Hindlimb muscle (tissue), 1 donor: ENCODE data around the gene AFAP1L2. TPM values are rescaled to one million over a fixed set of nuclear protein-coding genes. Genes with fewer than 3 reads are reported as not detected.
A peak's percentile ranks its signal among the peaks of the same experiment; 100 is the strongest.
"Not testable (repeated sequence)": the region's sequence is repeated elsewhere in the genome, so short reads cannot be mapped to it uniquely, and the experiment has no call there.

ENCODE experiments used
- DNase-seq: peaks from one replicate; pipeline ENCODE4 v3.0.0-alpha.2; 2013
- polyA plus RNA-seq: library from polyadenylated mRNA; unstranded; fragments of 120-200 nt; gene quantifications from one replicate; pipeline ENCODE4 v1.2.1, GENCODE V29; 2013; ENCODE audit not compliant: insufficient read length

Gene AFAP1L2
- polyA plus RNA-seq, 1 donor: 40.2 TPM

- DNase-seq: no peak
Observed at GRCh38 chr10:114359041-114359952, 45.0 kb downstream of the AFAP1L2 start.

GRCh38 chr10:114357515-114357996 lies 46.7 kb downstream of the AFAP1L2 start:
- DNase-seq: no peak

DNA sequence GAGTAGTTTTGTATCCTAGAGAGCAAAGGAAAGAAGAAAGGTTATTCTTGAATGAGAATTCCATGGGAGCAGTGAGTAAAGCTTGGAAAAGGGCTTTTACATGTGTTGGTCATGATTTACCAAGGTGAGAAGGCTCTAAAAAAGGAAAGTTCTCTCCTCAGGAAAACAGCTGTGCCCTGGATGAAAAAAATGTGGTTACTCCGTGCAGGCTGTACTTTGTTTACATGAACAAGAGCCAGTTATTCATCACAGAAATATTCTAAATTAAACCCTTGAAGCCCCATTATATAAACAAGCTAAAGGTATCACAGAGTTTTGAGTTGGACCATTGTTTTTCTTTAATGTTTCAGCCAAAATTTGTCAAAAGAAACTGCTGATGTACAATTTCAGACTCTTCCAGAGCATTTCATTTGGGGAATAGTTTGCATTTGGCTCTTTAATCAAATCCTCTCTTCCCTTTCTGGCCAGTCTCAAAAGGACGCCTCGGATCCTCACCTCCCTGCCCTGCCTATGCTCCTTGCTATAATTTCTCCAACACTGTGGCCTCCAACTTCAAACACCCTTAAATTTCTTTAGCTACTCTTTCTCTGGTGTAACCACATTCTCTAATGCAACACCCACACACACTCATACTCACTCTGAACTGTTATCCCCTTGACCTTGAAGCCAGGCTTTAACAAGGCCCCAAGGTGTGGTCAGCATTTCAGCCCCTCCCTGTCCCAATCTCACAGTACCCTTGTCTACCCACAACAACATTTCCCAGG lies 47.4 kb downstream of the AFAP1L2 start:
- DNase-seq: no peak

DNA sequence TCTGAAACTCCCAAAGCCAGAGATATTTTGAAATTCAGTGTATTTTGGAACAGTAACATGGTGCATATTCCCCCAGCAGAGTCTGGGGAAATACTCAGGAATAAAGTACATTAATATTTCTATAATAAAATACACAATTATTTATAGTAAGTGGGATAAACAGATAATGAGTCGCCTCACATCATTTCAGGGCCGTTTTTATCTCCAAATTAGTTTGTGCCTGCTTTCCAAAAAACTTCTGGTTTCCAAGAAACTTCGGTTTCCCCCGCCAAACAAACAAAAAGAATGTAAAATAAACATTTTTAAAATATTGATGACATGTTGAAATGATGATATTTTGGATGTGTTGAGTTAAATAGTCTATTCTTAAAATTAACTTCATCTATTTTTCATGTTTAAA lies 48.2 kb downstream of the AFAP1L2 start:
- no peak for DNase-seq

DNA sequence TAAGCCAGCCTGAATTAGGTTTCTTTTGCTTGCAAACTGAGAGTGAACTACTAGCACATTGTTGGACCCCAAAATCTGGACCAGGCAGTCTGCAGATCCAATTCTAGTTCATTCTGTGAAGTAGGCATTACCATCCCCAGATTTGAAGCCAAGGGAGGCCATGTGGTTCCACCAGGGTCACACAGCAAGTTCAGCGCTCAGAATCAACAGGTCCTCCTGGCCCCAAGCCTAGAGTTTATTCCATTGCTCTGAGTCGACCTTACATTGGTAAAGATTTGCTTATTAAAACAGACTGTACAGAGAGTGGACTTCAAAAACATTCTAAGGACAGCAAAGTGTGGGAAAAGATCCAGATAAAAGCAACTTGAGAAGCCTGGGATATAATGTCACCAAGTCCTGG lies 50.9 kb downstream of the AFAP1L2 start:
- DNase-seq: no peak

DNA sequence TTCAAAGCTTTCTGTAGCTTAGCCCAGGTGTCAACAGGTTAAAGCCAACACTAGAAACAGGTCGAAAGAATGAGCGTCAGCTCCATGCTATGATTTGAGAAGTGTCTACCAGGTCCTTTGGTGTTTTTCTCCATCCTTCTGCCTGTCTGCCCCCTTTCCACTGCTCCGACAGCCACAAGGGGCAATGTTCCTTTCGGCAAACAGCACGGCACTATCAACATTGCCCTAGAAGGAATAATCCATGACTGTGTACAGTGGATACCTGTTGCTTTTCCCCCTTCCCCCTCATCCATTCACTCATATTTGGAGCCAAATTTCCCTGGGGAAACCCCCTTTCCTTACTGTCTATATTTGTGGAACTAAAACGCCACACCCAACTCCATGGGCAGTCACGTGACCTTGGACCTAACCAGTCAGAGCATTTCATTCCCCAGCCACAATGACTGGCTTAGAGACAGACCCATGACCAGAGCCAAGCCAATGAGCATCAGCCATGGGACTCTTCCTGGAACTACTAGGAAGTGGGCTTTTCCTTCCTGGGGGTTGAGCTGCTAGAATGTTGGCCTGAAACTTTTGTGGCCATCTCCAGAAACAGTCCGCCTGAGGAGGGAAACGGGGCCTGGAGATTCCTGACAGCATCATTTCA lies 51.5 kb downstream of the AFAP1L2 start:
- no peak for DNase-seq

- no peak for DNase-seq
Observed at GRCh38 chr10:114350751-114351150, 53.6 kb downstream of the AFAP1L2 start.

- DNase-seq: peak; percentile 76
Observed at GRCh38 chr10:114349522-114350215, 54.6 kb downstream of the AFAP1L2 start.

DNA sequence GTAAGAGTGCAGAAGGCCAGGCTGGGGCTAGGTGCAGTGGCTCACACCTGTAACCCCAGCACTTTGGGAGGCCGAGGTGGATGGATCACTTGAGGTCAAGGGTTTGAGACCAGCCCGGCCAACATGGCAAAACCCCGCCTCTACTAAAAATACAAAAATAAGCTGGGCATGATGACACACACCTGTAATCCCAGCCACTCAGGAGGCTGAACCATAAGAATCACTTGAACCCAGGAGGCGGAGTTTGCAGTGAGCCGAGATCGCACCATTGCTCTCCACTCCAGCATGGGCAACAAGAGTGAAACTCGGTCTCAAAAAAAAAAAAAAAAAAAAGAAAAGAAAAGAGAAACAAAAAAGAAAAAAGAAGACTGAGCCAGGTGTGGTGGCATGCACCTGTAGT lies 55.2 kb downstream of the AFAP1L2 start:
- not testable (repeated sequence) for DNase-seq

DNA sequence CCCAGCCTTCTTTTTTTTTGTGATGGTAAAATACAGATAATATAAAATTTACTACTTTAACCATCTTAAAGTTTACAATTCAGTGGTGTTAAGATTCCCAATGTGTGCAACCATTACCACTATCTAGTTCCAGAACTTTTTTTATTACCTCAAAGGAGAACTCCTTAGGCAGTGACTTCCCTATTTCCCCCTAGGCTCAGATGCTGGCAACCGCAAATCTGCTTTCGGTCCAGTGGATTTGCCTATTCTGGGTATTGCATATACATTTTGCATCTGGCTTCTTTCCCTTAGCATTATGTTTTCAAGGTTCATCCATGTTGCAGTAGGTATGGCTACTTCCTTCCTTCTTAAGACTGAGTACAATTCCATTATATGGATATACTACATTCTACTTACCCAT lies 56.5 kb downstream of the AFAP1L2 start:
- DNase-seq: no peak

- no peak for DNase-seq
Observed at GRCh38 chr10:114347241-114347640, 57.1 kb downstream of the AFAP1L2 start.

GRCh38 chr10:114346176-114347031 lies 57.9 kb downstream of the AFAP1L2 start:
- no peak for DNase-seq

- no peak for DNase-seq
Observed at GRCh38 chr10:114345701-114346100, 58.6 kb downstream of the AFAP1L2 start.

DNA sequence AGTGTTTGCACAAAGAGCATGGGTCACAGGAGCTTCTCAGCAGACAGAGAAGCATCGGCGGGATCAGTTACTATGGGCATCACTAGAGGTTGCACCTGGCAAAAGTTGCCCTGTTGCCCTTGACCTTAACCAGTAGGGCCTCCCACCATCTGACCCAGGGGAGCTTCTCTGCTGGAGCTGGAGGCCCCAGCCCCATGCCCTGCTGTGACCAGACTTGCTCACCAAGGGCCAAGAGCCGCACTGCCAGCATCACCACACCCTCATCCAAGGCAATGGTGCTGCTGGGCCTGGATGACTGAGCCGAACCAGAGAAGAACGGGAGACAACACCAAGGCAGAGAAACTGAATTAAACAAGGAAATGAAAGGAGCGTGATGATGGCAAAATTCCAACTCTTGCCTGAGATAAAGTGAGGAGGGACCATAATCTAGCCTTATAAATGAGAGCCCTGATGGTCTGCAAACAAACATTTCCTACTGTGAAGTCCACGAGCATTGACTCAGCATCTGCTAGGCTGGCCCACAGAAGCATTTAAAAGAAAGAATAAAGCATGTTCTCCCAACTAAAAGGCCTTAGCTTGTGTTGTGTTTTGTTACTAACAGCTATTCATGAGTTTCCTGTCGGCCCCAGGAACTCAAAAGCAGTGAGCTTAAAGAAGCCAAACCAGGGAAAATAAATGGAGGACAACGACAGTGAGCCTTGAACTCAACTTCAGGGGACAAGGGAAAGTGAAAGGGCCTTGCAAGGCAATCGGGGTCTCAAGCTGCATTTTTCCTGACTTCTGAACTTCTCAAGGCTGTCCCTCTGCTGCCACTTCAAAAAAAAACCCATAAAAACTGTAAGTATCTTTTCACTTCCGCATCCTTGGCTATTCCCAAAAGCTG lies 60.4 kb downstream of the AFAP1L2 start:
- no peak for DNase-seq

DNA sequence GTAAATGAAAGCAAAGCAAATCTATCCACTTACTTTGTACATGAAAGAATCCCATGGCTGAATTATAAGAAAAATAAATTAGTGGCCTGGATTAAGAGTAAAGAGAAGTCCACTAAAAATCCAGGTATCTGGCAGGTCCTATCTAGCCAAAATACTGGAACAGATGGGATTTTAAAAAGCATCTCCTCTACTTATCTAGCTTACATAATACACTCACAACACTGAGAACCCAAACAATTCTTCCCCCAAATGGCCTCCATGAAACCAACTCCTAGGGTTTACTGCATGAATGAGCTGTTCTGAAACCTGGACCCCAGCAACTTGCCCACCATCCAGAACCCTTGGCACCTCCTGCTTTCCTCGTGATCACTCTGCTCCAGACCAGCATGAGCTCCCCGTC lies 61.3 kb downstream of the AFAP1L2 start:
- DNase-seq: no peak

DNA sequence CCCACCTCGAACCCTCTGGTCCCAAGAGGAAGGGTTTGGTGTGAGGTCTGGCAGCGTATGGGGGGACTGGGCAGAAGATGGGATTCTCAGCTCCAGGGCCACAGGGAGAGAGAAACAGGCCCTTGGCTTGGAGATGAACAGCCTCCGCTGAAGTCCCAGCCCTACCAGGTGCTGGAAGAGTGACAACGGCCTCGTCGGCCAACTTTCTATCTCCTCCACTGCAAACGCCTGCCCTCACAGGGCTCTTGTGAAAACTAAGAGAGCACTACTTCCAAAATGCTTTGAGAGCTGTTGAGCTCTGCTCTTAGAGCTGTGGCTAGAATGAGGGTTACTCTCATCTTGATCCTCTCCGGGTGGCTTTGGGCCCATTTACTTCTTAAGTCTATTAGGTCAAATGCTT lies 63.5 kb downstream of the AFAP1L2 start:
- DNase-seq: no peak

- DNase-seq: no peak
Observed at GRCh38 chr10:114337510-114338462, 66.5 kb downstream of the AFAP1L2 start.

DNA sequence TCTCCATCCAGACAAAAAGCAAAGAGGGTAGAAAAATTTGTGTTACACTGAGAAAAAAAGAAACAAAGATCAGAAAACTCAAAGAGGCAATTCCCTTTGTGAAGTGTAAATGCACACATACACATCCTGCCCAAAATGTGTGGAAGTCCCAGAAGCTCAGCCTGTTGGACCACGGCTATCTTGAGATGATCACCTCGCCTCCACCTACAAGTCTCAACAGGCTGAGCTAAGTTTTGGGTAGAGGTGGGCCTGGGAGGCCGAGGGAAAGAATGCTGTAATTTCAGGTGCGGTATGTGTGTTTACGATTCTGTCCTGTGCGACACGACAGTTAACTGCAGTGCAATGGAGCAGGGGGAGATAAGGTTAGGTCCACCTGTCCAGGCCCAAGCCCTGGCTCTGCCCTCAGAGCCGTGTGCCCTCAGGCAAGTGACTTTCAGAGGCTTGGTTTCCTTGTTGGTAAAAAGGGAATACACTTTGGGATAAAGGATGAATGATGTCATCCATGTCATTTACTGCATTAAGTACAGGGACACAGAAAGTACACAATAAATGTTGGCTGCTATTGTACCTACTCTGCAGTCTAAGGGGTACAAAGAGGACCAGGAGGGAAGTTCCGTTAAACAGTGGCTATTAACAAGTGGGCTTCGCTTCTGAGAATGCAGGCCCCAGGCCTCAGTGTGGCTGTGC lies 67.3 kb downstream of the AFAP1L2 start:
- DNase-seq: no peak

DNA sequence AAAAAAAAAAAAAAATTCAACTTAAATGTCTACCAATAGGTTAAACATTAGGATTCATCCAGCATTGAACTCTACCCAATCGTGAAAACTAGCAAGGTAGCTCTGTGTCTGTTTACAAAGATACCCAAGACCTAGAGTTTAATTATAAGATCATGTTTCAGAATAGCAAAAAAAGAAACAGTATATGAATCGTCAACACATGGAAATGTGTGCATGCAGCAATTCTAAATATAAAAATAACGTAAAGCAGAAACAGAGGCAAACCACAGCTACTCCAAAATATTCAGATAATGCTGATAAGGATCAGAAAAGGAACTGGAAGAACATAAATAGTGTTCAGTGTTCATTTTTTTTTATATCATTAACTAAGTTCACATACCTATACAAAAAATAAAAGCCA lies 68.7 kb downstream of the AFAP1L2 start:
- DNase-seq: no peak
